Measurements from ENCODE around the gene FNDC3B. TPM values are rescaled to one million over a fixed set of nuclear protein-coding genes. Genes with fewer than 3 reads are reported as not detected.

FNDC3B gene
- total RNA-seq, 1 donor from 2014 or later: 29.5 TPM

DNA sequence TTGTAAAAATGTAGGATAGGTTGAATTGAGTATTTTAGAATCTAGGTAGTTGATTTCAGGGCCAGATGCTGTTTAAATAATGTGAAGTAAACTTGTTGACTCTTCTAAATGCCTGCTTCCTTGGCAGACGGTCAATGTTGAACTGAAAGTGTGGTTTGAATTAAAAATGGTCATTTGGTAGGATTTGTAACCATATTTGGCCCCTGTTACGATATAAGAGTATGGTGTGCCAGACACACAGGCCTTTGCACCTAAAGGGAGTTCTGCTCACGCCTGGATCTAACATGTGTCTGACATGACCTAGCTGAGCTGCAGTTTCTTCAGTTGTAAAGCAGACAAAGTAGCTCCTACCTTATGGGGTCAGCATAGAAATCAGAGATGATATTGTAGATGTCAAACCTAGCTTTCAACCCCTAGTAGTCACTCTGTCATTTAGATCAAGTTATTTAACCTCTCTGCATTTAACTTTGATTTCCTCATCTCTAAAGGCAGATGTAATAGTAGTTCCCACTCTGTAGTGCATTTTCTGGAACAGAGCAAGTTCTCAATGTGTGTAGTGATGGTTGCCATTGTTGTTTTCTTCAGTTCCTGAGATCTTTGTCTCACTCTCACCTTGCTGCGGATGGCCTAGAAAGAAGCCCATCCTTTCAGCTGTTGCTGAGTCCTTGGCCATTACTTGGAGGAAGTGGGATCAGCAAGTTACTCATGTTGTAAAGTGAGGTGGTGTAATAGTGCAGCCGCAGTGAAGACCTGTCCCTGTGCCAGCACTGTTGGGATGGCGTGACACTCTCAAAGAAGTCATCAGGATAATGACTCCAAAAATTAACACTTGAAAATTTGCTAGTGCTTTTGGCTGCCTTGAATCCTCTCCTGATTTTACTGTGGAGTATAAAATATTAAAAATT lies 318.7 kb downstream of the FNDC3B start:
- H3K9ac ChIP-seq: no peak overlapping the region
- Mint-ChIP-seq H3K9me3 (no peaks in the 10 kb centered on the region), H3K27me3 (ENCODE audit: insufficient read depth, low read depth) (no peaks in the 10 kb centered on the region), H3K4me3 (no peak overlapping the region), H3K36me3 (peaks cover 35% of the 10 kb centered on the region), H3K4me1 (no peaks in the 10 kb centered on the region), H3K27ac (no peak overlapping the region)
- H3K4me2 ChIP-seq: no peak overlapping the region
- no peaks in the 10 kb centered on the region for H3K36me3 ChIP-seq
- no peaks in the 10 kb centered on the region for H3F3A ChIP-seq (ENCODE audit: low read depth)
- H3K79me2 ChIP-seq (ENCODE audit: low read depth): no peaks in the 10 kb centered on the region
- no peaks in the 10 kb centered on the region for H4K20me1 ChIP-seq (ENCODE audit: low read depth)
- H2AFZ ChIP-seq (replicated peaks): no peak overlapping the region
- no peak overlapping the region for H3K27ac ChIP-seq
- no peaks in the 10 kb centered on the region for H3K9me3 ChIP-seq (ENCODE audit: low read depth)
- H3K4me3 ChIP-seq: no peak overlapping the region
- H3K4me1 ChIP-seq: no peaks in the 10 kb centered on the region
- no peak for DNase-seq (ENCODE audit: low spot score)
- no peaks in the 10 kb centered on the region for H3K27me3 ChIP-seq
- TF ChIP-seq EZH2 (IDR thresholded peaks at IDR 0.05): no peak

DNA sequence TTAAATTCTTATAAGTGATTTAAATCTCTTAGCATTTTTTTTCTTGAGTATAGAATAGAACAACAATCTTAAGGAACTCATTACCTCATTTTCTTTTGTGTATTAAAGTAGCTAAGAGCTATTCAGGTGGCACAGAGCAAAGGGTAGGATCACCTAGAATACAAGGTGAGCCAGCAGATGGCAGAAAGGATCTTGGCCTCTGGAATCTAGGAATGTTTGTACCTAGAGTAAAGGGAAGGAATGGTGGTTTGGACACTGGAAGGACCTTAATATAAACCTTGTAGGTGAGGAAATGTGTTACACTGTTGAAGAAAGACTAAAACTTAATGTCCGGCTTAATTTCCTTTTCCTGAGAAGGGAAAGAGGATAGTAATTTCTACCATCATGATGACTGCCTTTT lies 319.9 kb downstream of the FNDC3B start:
- Mint-ChIP-seq H3K4me1 (no peaks in the 10 kb centered on the region), H3K36me3 (peaks cover 38% of the 10 kb centered on the region), H3K27me3 (ENCODE audit: insufficient read depth, low read depth) (no peaks in the 10 kb centered on the region), H3K27ac (no peak overlapping the region), H3K9me3 (no peaks in the 10 kb centered on the region), H3K4me3 (no peak overlapping the region)
- Histone ChIP-seq H3K4me3 (no peak overlapping the region), H3K27me3 (no peaks in the 10 kb centered on the region), H4K20me1 (ENCODE audit: low read depth) (no peaks in the 10 kb centered on the region), H3K36me3 (no peaks in the 10 kb centered on the region), H3K79me2 (ENCODE audit: low read depth) (no peaks in the 10 kb centered on the region), H3F3A (ENCODE audit: low read depth) (no peaks in the 10 kb centered on the region), H2AFZ (replicated peaks) (no peak overlapping the region), H3K9ac (no peak overlapping the region), H3K4me1 (no peaks in the 10 kb centered on the region), H3K27ac (no peak overlapping the region), H3K4me2 (no peak overlapping the region), H3K9me3 (ENCODE audit: low read depth) (no peaks in the 10 kb centered on the region)
- DNase-seq (ENCODE audit: low spot score): no peak
- no peak for TF ChIP-seq EZH2 (IDR thresholded peaks at IDR 0.05)
- TF ChIP-seq, protein P1, sequence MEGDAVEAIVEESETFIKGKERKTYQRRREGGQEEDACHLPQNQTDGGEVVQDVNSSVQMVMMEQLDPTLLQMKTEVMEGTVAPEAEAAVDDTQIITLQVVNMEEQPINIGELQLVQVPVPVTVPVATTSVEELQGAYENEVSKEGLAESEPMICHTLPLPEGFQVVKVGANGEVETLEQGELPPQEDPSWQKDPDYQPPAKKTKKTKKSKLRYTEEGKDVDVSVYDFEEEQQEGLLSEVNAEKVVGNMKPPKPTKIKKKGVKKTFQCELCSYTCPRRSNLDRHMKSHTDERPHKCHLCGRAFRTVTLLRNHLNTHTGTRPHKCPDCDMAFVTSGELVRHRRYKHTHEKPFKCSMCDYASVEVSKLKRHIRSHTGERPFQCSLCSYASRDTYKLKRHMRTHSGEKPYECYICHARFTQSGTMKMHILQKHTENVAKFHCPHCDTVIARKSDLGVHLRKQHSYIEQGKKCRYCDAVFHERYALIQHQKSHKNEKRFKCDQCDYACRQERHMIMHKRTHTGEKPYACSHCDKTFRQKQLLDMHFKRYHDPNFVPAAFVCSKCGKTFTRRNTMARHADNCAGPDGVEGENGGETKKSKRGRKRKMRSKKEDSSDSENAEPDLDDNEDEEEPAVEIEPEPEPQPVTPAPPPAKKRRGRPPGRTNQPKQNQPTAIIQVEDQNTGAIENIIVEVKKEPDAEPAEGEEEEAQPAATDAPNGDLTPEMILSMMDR (IDR thresholded peaks at IDR 0.05): no peak
- no peak for TF ChIP-seq EZH2phosphoT487 (IDR thresholded peaks at IDR 0.05)

GRCh38 chr3:172359996-172360395 lies 320.6 kb downstream of the FNDC3B start:
- H3K27me3 Mint-ChIP-seq (ENCODE audit: insufficient read depth, low read depth): no peaks in the 10 kb centered on the region
- H3K9me3 Mint-ChIP-seq: no peaks in the 10 kb centered on the region
- Histone ChIP-seq H2AFZ (replicated peaks) (no peak overlapping the region), H3K36me3 (no peaks in the 10 kb centered on the region), H3K27me3 (no peaks in the 10 kb centered on the region), H3K4me2 (no peak overlapping the region), H3K9me3 (ENCODE audit: low read depth) (no peaks in the 10 kb centered on the region), H3K4me3 (no peak overlapping the region), H3K27ac (no peak overlapping the region), H3K9ac (no peak overlapping the region), H3K4me1 (no peaks in the 10 kb centered on the region), H4K20me1 (ENCODE audit: low read depth) (no peaks in the 10 kb centered on the region), H3K79me2 (ENCODE audit: low read depth) (no peaks in the 10 kb centered on the region), H3F3A (ENCODE audit: low read depth) (no peaks in the 10 kb centered on the region)
- TF ChIP-seq EZH2phosphoT487 (IDR thresholded peaks at IDR 0.05) (no peak), EZH2 (IDR thresholded peaks at IDR 0.05) (no peak)
- TF ChIP-seq, protein P1 (IDR thresholded peaks at IDR 0.05): no peak
- no peak overlapping the region for H3K27ac Mint-ChIP-seq
- H3K4me1 Mint-ChIP-seq: no peaks in the 10 kb centered on the region
- H3K36me3 Mint-ChIP-seq: peaks cover 42% of the 10 kb centered on the region
- H3K4me3 Mint-ChIP-seq: no peak overlapping the region
- no peak for DNase-seq (ENCODE audit: low spot score)

DNA sequence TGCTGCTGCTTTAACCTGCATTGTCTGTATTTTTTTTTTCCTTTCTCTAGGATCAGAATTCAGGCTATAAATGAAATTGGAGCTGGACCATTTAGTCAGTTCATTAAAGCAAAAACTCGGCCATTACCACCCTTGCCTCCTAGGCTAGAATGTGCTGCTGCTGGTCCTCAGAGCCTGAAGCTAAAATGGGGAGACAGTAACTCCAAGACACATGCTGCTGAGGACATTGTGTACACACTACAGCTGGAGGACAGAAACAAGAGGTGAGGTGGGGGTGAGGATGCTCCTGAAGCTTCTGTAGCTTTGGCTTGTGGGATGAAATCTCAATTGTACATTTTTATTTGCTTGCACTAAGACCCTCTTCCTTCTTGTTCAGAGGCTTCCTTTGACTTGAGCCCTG lies 323.2 kb downstream of the FNDC3B start:
- H3K27me3 Mint-ChIP-seq (ENCODE audit: insufficient read depth, low read depth): no peaks in the 10 kb centered on the region
- Histone ChIP-seq H3K27ac (no peak overlapping the region), H3K79me2 (ENCODE audit: low read depth) (no peaks in the 10 kb centered on the region), H3K27me3 (no peaks in the 10 kb centered on the region), H3K9me3 (ENCODE audit: low read depth) (no peaks in the 10 kb centered on the region), H4K20me1 (ENCODE audit: low read depth) (no peaks in the 10 kb centered on the region), H3F3A (ENCODE audit: low read depth) (no peaks in the 10 kb centered on the region), H3K4me2 (no peak overlapping the region), H3K9ac (no peak overlapping the region), H3K4me1 (no peaks in the 10 kb centered on the region), H3K36me3 (no peaks in the 10 kb centered on the region), H2AFZ (replicated peaks) (no peak overlapping the region), H3K4me3 (no peak overlapping the region)
- peaks cover 39% of the 10 kb centered on the region for H3K36me3 Mint-ChIP-seq
- H3K4me1 Mint-ChIP-seq: no peaks in the 10 kb centered on the region
- H3K4me3 Mint-ChIP-seq: no peak overlapping the region
- H3K27ac Mint-ChIP-seq: no peak overlapping the region
- TF ChIP-seq, protein P1 (IDR thresholded peaks at IDR 0.05): no peak
- no peak for TF ChIP-seq EZH2 (IDR thresholded peaks at IDR 0.05)
- TF ChIP-seq EZH2phosphoT487 (IDR thresholded peaks at IDR 0.05): no peak
- no peak for DNase-seq (ENCODE audit: low spot score)
- H3K9me3 Mint-ChIP-seq: no peaks in the 10 kb centered on the region

Data from neural progenitor cell (in vitro differentiated cells).